Astrocyte (in vitro differentiated cells and primary cell): ENCODE data around the gene WDR93. TPM values are rescaled to one million over a fixed set of nuclear protein-coding genes. Genes with fewer than 3 reads are reported as not detected.

Source experiments
- DNase-seq: peaks from one replicate; pipeline ENCODE4 v3.0.0-alpha.2; 2010; ENCODE audit warnings: low read depth
- FAIRE-seq: peaks from 2 replicates; lab custom pipeline; 2011; peaks lifted over from hg19 to GRCh38; lab: Jason Lieb, UNC
- H2AFZ ChIP-seq: 2 replicates; pipeline ENCODE4 v1.6.0; 2012; ENCODE audit warnings: low read depth, low read length, inconsistent platforms
- H3K27ac ChIP-seq: 2 replicates; pipeline ENCODE4 v1.5.1; 2011; ENCODE audit warnings: low read depth, low read length, inconsistent platforms
- H3K27me3 ChIP-seq: 2 replicates; pipeline ENCODE4 v1.6.0; 2011; ENCODE audit warnings: low read length, inconsistent platforms; ENCODE audit not compliant: insufficient read depth
- H3K36me3 ChIP-seq: 2 replicates; pipeline ENCODE4 v1.5.1; 2011; ENCODE audit warnings: low read length, inconsistent platforms; ENCODE audit not compliant: insufficient read depth
- H3K4me1 ChIP-seq: 2 replicates; pipeline ENCODE4 v1.5.1; 2011; ENCODE audit warnings: low read length, inconsistent platforms; ENCODE audit not compliant: insufficient read depth
- H3K4me2 ChIP-seq: 2 replicates; pipeline ENCODE4 v1.6.0; 2012; ENCODE audit warnings: low read length, inconsistent platforms
- H3K4me3 ChIP-seq: 2 replicates; pipeline ENCODE4 v1.5.1; 2011; ENCODE audit warnings: low read depth, mild to moderate bottlenecking, low read length, inconsistent platforms; ENCODE audit not compliant: insufficient read depth
- H3K79me2 ChIP-seq: 2 replicates; pipeline ENCODE4 v1.6.0; 2012; ENCODE audit warnings: mild to moderate bottlenecking, low read length, inconsistent platforms; ENCODE audit not compliant: insufficient read depth
- H3K9ac ChIP-seq: 2 replicates; pipeline ENCODE4 v1.6.0; 2012; ENCODE audit warnings: mild to moderate bottlenecking, low read length, inconsistent platforms
- H3K9me3 ChIP-seq: 2 replicates; pipeline ENCODE4 v1.5.1; 2012; ENCODE audit warnings: low read depth, mild to moderate bottlenecking, low read length, inconsistent platforms; ENCODE audit not compliant: insufficient read depth
- H4K20me1 ChIP-seq: 2 replicates; pipeline ENCODE4 v1.6.0; 2012; ENCODE audit warnings: low read length, inconsistent platforms; ENCODE audit not compliant: insufficient read depth
- H3K27ac Mint-ChIP-seq: one replicate; pipeline ENCODE4 v1.8.0; 2021; ENCODE audit warnings: mild to moderate bottlenecking, mixed read lengths; ENCODE audit not compliant: unreplicated experiment
- H3K27me3 Mint-ChIP-seq: one replicate; pipeline ENCODE4 v1.8.0; 2021; ENCODE audit warnings: low read depth, mixed read lengths; ENCODE audit not compliant: unreplicated experiment
- H3K36me3 Mint-ChIP-seq: one replicate; pipeline ENCODE4 v1.8.0; 2021; ENCODE audit warnings: low read depth, mixed read lengths; ENCODE audit not compliant: unreplicated experiment
- H3K4me1 Mint-ChIP-seq: one replicate; pipeline ENCODE4 v1.8.0; 2021; ENCODE audit warnings: low read depth, mixed read lengths; ENCODE audit not compliant: unreplicated experiment
- H3K4me3 Mint-ChIP-seq: one replicate; pipeline ENCODE4 v1.8.0; 2021; ENCODE audit warnings: mild to moderate bottlenecking, moderate library complexity, mixed read lengths; ENCODE audit not compliant: unreplicated experiment
- H3K9me3 Mint-ChIP-seq: one replicate; pipeline ENCODE4 v1.8.0; 2021; ENCODE audit warnings: mild to moderate bottlenecking, mixed read lengths; ENCODE audit not compliant: unreplicated experiment
- EZH2 ChIP-seq: IDR thresholded peaks from 2 replicates; pipeline ENCODE4 v1.6.1; 2012; ENCODE audit warnings: mild to moderate bottlenecking, low read length, inconsistent platforms; ENCODE audit not compliant: insufficient read depth
- total RNA-seq: library from RNA; stranded (reverse); gene quantifications from 2 replicates; pipeline ENCODE4 v1.2.1, GENCODE V29; 2021
- TF ChIP-seq, protein P1 (sequence below): IDR thresholded peaks from 2 replicates; pipeline ENCODE4 v1.5.1; 2011; ENCODE audit warnings: low read depth, mild to moderate bottlenecking, inconsistent platforms, low read length, moderate library complexity; ENCODE audit not compliant: insufficient read depth

WDR93 gene
- total RNA-seq, 1 donor from 2014 or later = not detected

DNA sequence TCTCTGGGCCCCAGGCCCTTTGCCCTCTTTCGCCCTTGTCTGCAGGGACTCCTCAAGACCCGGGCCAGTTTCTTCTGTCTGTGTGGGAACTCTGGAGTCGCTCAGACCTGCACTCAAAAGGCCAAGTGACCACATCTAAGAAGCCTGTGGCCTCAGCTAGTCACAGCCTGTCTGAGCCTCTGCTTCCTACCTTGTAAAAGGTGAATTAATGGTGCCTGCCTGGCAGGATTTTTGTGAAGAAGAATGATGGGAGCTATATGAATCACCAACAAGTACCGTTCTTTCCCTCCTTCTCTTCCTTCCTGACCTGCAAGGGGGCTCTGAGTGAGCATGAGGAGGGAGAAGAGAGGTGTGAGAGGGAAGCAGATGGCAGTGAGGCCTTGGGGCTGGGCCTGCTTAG, 18.9 kb upstream of the WDR93 start:
- DNase-seq (no peak), FAIRE-seq (no peak)
- Histone ChIP-seq H3K9ac (no peak overlapping the region), H3K27ac (no peak overlapping the region), H3K4me1 (no peaks in the 10 kb centered on the region), H2AFZ (no peak overlapping the region), H3K36me3 (no peaks in the 10 kb centered on the region), H3K4me3 (no peak overlapping the region), H3K9me3 (no peaks in the 10 kb centered on the region), H3K79me2 (no peaks in the 10 kb centered on the region), H4K20me1 (no peaks in the 10 kb centered on the region), H3K4me2 (no peak overlapping the region), H3K27me3 (peaks cover 3% of the 10 kb centered on the region)
- H3K4me3 Mint-ChIP-seq = no peak overlapping the region
- peaks cover 31% of the 10 kb centered on the region for H3K27me3 Mint-ChIP-seq
- TF ChIP-seq, protein P1, sequence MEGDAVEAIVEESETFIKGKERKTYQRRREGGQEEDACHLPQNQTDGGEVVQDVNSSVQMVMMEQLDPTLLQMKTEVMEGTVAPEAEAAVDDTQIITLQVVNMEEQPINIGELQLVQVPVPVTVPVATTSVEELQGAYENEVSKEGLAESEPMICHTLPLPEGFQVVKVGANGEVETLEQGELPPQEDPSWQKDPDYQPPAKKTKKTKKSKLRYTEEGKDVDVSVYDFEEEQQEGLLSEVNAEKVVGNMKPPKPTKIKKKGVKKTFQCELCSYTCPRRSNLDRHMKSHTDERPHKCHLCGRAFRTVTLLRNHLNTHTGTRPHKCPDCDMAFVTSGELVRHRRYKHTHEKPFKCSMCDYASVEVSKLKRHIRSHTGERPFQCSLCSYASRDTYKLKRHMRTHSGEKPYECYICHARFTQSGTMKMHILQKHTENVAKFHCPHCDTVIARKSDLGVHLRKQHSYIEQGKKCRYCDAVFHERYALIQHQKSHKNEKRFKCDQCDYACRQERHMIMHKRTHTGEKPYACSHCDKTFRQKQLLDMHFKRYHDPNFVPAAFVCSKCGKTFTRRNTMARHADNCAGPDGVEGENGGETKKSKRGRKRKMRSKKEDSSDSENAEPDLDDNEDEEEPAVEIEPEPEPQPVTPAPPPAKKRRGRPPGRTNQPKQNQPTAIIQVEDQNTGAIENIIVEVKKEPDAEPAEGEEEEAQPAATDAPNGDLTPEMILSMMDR = no peak
- TF ChIP-seq EZH2 = no peak
- H3K4me1 Mint-ChIP-seq = peaks cover 7% of the 10 kb centered on the region
- H3K27ac Mint-ChIP-seq = no peak overlapping the region
- H3K9me3 Mint-ChIP-seq = peaks cover 7% of the 10 kb centered on the region
- peaks cover 1% of the 10 kb centered on the region for H3K36me3 Mint-ChIP-seq

DNA sequence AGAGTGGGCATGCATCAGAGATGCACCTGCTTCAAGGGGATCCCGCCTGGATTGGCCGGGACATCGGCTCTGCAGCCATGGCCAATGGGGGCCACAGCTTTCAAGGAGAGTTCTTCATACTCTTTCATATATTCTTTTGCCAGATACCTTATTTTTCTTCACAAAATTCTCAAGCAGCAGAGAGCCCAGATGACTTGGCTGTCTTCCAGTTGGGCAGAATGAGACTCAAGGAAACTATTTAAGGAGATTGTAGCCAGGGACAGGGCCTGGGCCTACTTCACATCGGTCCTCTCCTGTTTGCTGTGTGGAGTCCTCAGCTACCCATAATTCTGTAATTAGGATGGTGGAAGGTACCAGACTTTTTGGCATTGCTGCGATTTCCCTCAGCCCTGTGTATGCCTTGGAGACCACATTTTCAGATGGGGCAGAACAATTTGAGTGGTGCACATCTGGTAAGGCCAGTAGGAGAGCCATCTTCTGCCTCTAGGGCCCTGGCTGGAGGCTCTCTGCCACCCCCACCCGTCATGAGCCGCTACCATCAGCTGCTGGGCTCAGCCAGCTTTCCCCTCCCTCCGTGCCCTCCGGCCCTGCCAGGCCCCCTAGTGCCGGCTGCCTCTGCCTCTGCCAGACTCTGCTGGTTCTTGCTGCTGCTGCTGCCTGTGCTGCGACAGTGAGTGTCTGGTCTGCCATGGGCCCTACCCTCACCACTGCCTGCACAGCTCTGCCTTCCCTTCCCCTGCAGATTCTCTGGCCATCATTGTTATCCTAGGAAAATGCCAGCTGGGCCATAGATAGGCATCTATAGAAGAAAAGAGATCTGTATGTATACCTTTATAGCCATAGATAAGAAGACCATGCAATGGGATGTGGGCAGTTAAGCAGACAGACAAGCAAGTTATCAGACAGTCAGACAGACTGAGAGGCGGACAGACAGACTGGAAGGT, 18.1 kb upstream of the WDR93 start:
- TF ChIP-seq EZH2 = no peak
- TF ChIP-seq, protein P1 = no peak
- H3K4me1 ChIP-seq = no peaks in the 10 kb centered on the region
- no peaks in the 10 kb centered on the region for H3K9me3 ChIP-seq
- FAIRE-seq (no peak), DNase-seq (peak; percentile 25)
- peaks cover under 1% of the 10 kb centered on the region for H3K27me3 ChIP-seq
- H3K4me3 ChIP-seq = no peak overlapping the region
- Mint-ChIP-seq H3K27ac (no peak overlapping the region), H3K9me3 (peaks cover 7% of the 10 kb centered on the region), H3K36me3 (peaks cover 1% of the 10 kb centered on the region), H3K27me3 (peaks cover 35% of the 10 kb centered on the region), H3K4me3 (no peak overlapping the region), H3K4me1 (peaks cover 7% of the 10 kb centered on the region)
- H2AFZ ChIP-seq = no peak overlapping the region
- no peaks in the 10 kb centered on the region for H4K20me1 ChIP-seq
- no peaks in the 10 kb centered on the region for H3K36me3 ChIP-seq
- H3K79me2 ChIP-seq = no peaks in the 10 kb centered on the region
- H3K9ac ChIP-seq = no peak overlapping the region
- H3K4me2 ChIP-seq = no peak overlapping the region
- H3K27ac ChIP-seq = no peak overlapping the region

DNA sequence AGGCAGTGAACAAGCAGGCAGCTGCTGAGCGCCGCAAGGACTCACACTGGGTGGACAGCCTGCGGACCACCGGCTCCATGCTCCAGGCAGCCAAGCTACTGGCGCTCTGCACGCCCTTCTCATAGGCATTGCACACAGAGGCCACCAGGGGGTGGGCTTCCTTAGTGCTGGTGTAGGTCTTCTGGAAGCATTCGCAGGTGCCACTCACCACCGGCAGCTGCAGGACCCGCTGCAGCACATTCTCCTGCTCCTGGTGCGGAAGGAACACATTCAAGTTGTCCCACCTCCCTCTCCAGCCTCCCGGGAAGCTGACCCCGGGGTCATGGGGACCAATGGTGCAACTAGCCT, 17.5 kb upstream of the WDR93 start:
- H3K27me3 ChIP-seq = no peaks in the 10 kb centered on the region
- no peak for FAIRE-seq
- H3K36me3 Mint-ChIP-seq = peaks cover 1% of the 10 kb centered on the region
- H3K79me2 ChIP-seq = no peaks in the 10 kb centered on the region
- TF ChIP-seq, protein P1 = peak; percentile 34
- no peak for TF ChIP-seq EZH2
- H3K4me1 ChIP-seq = no peaks in the 10 kb centered on the region
- no peak overlapping the region for H2AFZ ChIP-seq
- no peak overlapping the region for H3K4me3 ChIP-seq
- no peaks in the 10 kb centered on the region for H4K20me1 ChIP-seq
- no peak overlapping the region for H3K27ac ChIP-seq
- no peaks in the 10 kb centered on the region for H3K36me3 ChIP-seq
- DNase-seq = no peak
- no peak overlapping the region for H3K9ac ChIP-seq
- no peaks in the 10 kb centered on the region for H3K9me3 ChIP-seq
- peaks cover 7% of the 10 kb centered on the region for H3K4me1 Mint-ChIP-seq
- H3K27ac Mint-ChIP-seq = no peak overlapping the region
- peaks cover 7% of the 10 kb centered on the region for H3K9me3 Mint-ChIP-seq
- no peak overlapping the region for H3K4me2 ChIP-seq
- H3K27me3 Mint-ChIP-seq = peaks cover 36% of the 10 kb centered on the region
- H3K4me3 Mint-ChIP-seq = no peak overlapping the region
